ENCODE results near the gene CD4. TPM values are rescaled to one million over a fixed set of nuclear protein-coding genes. Genes with fewer than 3 reads are reported as not detected.

CD4 gene
- total RNA-seq, 1 donor: not detected

DNA sequence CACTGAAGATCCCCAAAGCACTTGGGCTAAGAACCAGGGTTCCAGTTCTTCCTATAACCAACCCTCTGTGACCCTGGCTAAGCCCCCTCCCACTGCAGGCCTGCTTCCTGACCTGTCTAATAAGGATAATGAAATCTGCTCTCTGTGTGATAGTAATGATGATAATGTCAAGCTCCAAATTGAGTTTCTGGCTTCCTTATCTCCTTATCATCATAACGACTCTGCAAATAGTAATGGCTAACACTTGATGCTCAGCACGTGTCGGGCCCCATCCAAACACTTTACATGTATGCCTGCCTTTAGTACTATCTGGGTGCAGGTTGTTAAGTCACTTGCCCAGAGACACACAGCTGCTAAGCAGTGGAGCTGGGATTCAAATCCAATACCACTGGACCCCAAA is 27.3 kb downstream of the CD4 start:
- no peak for DNase-seq (ENCODE audit: low read depth)
- no peak overlapping the region for H3K4me3 ChIP-seq (ENCODE audit: low read depth, low read length)
- TF ChIP-seq, protein P1, sequence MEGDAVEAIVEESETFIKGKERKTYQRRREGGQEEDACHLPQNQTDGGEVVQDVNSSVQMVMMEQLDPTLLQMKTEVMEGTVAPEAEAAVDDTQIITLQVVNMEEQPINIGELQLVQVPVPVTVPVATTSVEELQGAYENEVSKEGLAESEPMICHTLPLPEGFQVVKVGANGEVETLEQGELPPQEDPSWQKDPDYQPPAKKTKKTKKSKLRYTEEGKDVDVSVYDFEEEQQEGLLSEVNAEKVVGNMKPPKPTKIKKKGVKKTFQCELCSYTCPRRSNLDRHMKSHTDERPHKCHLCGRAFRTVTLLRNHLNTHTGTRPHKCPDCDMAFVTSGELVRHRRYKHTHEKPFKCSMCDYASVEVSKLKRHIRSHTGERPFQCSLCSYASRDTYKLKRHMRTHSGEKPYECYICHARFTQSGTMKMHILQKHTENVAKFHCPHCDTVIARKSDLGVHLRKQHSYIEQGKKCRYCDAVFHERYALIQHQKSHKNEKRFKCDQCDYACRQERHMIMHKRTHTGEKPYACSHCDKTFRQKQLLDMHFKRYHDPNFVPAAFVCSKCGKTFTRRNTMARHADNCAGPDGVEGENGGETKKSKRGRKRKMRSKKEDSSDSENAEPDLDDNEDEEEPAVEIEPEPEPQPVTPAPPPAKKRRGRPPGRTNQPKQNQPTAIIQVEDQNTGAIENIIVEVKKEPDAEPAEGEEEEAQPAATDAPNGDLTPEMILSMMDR (IDR thresholded peaks at IDR 0.05; ENCODE audit: insufficient read depth, low read length): no peak

DNA sequence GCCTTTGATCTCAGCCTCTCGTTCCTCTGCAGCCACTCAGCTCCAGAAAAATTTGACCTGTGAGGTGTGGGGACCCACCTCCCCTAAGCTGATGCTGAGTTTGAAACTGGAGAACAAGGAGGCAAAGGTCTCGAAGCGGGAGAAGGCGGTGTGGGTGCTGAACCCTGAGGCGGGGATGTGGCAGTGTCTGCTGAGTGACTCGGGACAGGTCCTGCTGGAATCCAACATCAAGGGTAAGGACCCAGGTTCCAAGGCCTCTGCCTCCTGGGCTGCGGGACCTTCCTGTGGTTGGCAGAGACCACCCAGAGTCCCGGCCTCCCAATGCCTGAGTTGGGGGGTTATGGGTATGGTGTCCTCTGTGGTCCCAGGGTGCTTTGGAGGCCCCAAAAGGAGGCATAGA is 27.8 kb downstream of the CD4 start:
- no peak for DNase-seq (ENCODE audit: low read depth)
- TF ChIP-seq, protein P1 (IDR thresholded peaks at IDR 0.05; ENCODE audit: insufficient read depth, low read length): no peak
- no peak overlapping the region for H3K4me3 ChIP-seq (ENCODE audit: low read depth, low read length)

DNA sequence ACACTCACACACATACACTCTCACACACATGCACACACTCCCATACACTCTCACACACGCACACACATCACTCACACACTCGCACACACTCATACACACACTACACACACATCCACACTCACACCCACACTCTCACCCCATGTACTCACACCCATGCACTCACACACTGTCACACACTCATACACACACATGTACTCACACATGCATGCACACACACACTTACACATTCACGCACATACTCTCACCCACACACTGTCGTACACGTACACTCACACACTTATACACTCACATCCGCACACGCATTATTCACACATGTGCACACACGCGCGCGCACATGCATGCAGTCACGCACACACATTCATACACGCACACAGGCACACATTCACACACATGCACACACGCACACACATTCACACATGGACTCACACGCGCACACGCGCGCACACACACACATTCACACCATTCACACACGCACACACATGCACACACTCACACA is 28.4 kb downstream of the CD4 start:
- no peak overlapping the region for H3K4me3 ChIP-seq (ENCODE audit: low read depth, low read length)
- TF ChIP-seq, protein P1 (IDR thresholded peaks at IDR 0.05; ENCODE audit: insufficient read depth, low read length): no peak
- no peak for DNase-seq (ENCODE audit: low read depth)

DNA sequence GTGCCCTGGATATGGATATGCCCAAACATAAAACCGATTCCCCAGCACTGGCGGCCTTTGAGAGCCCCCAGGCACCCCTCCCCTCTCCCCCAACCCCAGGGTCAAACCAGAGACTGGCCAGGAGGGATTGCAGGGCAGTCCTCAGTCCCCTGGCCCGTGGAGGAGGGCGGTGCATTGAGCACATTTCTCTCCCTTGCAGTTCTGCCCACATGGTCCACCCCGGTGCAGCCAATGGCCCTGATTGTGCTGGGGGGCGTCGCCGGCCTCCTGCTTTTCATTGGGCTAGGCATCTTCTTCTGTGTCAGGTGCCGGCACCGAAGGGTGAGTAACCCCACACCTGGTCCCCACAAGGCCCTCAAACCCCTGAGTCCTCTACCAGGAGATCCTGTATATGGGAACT is 28.9 kb downstream of the CD4 start:
- H3K4me3 ChIP-seq (ENCODE audit: low read depth, low read length): no peak overlapping the region
- TF ChIP-seq, protein P1 (IDR thresholded peaks at IDR 0.05; ENCODE audit: insufficient read depth, low read length): no peak
- DNase-seq (ENCODE audit: low read depth): no peak

DNA sequence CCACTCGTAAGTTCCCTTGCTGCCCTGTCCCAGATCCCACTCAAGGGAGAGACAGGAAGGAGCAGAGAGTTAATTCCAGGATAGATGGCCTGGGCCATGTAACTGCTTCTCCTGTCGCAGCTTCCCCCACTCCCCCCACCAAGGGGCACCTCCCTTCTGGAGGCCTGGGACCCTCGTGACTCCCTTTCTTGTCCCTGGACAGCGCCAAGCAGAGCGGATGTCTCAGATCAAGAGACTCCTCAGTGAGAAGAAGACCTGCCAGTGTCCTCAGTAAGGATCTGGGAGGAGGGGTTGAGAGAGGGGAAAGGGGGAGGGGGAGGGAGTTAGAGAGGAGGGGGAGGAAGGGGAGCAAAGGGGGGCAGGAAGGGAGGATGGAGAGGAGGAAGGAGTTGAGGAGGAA is 29.3 kb downstream of the CD4 start:
- H3K4me3 ChIP-seq (ENCODE audit: low read depth, low read length): no peak overlapping the region
- TF ChIP-seq, protein P1 (IDR thresholded peaks at IDR 0.05; ENCODE audit: insufficient read depth, low read length): no peak

DNA sequence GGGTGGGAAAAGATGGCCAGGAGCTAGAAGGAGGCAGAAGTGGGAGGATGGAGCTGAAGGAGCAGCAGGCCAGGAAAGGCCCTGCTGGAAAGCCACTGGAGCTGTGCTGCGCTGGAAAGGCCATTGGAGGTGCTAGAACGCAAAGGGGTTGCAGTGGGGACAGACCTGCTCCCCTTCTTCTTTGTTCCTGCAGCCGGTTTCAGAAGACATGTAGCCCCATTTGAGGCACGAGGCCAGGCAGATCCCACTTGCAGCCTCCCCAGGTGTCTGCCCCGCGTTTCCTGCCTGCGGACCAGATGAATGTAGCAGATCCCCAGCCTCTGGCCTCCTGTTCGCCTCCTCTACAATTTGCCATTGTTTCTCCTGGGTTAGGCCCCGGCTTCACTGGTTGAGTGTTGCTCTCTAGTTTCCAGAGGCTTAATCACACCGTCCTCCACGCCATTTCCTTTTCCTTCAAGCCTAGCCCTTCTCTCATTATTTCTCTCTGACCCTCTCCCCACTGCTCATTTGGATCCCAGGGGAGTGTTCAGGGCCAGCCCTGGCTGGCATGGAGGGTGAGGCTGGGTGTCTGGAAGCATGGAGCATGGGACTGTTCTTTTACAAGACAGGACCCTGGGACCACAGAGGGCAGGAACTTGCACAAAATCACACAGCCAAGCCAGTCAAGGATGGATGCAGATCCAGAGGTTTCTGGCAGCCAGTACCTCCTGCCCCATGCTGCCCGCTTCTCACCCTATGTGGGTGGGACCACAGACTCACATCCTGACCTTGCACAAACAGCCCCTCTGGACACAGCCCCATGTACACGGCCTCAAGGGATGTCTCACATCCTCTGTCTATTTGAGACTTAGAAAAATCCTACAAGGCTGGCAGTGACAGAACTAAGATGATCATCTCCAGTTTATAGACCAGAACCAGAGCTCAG is 30.0 kb downstream of the CD4 start:
- TF ChIP-seq, protein P1 (IDR thresholded peaks at IDR 0.05; ENCODE audit: insufficient read depth, low read length): no peak
- no peak for DNase-seq (ENCODE audit: low read depth)
- no peak overlapping the region for H3K4me3 ChIP-seq (ENCODE audit: low read depth, low read length)

More for the DNA sequence above, 29.3 kb downstream of the CD4 start:
- DNase-seq (ENCODE audit: low read depth): no peak
